Astrocyte of the cerebellum (primary cell): Measurements from ENCODE around the gene C4orf51.

Source experiments
- DNase-seq: peaks from one replicate; pipeline ENCODE4 v3.0.0-alpha.2; 2011; ENCODE audit warnings: low read depth
- H3K4me3 ChIP-seq: 2 replicates; pipeline ENCODE4 v1.5.1; 2011; ENCODE audit warnings: mild to moderate bottlenecking, low read depth, low read length, moderate library complexity
- in situ Hi-C: cut with HindIII; loops from 2 replicates; pipeline ENCODE4 v1.10.0; 2017; ENCODE audit warnings: low sequenced_read_pairs
- TF ChIP-seq, protein P1 (sequence below): IDR thresholded peaks from 2 replicates; pipeline ENCODE4 v1.5.1; 2012; ENCODE audit warnings: low read length, low read depth, moderate library complexity, mild to moderate bottlenecking; ENCODE audit errors: missing control alignments

C4orf51 gene

DNA sequence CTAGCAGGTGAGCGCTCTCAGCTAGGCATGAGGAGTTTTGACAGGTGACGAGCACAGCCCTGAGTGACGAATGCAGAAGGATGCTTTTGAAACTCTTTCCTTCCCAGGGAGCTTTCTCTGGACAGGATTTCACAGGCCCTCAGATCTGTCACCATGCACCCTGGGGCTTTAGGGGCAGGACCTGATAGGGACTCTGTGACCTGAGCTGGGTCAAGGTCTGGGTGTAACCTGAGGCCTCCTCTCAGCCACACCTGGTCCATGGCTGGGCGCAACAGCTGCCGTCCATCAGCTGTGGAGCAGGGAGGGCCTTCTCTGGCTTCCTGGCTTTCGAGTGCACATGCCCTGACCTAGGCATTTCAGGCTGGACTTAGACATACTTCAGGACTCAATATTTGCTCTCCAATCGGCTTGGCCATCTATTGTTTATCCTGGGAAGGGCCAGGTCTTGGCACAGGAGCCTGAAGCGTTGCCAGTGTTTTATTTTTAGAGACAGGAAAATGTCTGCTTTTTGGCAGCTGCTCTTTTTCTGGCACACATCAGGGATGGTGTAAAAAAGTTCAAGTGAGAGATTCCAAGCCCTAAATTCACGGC, 56.4 kb downstream of the C4orf51 start:
- no peak overlapping the region for H3K4me3 ChIP-seq
- TF ChIP-seq, protein P1, sequence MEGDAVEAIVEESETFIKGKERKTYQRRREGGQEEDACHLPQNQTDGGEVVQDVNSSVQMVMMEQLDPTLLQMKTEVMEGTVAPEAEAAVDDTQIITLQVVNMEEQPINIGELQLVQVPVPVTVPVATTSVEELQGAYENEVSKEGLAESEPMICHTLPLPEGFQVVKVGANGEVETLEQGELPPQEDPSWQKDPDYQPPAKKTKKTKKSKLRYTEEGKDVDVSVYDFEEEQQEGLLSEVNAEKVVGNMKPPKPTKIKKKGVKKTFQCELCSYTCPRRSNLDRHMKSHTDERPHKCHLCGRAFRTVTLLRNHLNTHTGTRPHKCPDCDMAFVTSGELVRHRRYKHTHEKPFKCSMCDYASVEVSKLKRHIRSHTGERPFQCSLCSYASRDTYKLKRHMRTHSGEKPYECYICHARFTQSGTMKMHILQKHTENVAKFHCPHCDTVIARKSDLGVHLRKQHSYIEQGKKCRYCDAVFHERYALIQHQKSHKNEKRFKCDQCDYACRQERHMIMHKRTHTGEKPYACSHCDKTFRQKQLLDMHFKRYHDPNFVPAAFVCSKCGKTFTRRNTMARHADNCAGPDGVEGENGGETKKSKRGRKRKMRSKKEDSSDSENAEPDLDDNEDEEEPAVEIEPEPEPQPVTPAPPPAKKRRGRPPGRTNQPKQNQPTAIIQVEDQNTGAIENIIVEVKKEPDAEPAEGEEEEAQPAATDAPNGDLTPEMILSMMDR = no peak
- in situ Hi-C loops = no loop called here
- DNase-seq = no peak

DNA sequence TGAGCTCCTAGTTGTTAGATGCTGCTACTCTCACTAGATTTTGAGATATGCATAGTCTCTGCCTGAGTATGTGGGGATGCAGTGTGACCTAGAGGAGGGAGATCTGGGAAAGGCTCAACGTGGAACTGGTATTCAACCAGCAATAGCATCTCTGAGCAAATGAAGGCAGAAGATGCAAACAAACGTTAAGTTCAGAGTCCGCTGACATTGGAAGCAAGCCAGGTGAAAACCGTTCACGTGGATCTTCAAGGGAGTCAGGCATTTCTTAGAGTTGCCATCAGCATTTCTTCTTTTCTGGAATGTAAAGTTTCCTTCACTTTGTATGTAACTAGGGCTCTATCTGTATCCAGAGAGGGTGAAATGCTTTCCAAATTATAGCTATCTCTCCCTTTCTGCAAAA, 59.9 kb downstream of the C4orf51 start:
- in situ Hi-C loops = no loop called here
- DNase-seq = no peak
- no peak overlapping the region for H3K4me3 ChIP-seq
- TF ChIP-seq, protein P1 = no peak

- TF ChIP-seq, protein P1 = no peak
- DNase-seq = no peak
- no peak overlapping the region for H3K4me3 ChIP-seq
- in situ Hi-C loops = no loop called here
Measured at GRCh38 chr4:145740806-145741205, 60.9 kb downstream of the C4orf51 start.

DNA sequence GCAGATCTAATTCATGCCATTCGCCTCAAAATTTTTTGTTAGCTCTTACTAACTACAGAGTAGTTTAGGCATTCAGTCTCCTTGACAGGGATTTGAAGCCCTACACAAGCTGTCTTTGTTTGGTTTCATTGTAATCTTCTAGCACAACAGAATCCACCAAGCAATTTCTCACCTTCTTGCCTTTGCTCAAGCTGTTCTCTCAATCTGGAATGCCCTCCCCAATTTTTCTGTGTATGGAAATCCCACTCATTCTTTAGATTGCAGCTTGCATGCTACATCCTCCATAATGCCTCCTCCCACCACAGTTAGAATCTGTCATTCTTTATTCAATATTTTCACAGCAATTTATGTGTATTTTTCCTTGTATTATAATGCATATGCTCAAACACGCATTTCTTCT, 63.7 kb downstream of the C4orf51 start:
- DNase-seq = no peak
- TF ChIP-seq, protein P1 = no peak
- H3K4me3 ChIP-seq = no peak overlapping the region
- in situ Hi-C loops = no loop called here

GRCh38 chr4:145755802-145756201, 75.9 kb downstream of the C4orf51 start:
- in situ Hi-C loops = no loop called here
- no peak overlapping the region for H3K4me3 ChIP-seq
- TF ChIP-seq, protein P1 = no peak
- no peak for DNase-seq

DNA sequence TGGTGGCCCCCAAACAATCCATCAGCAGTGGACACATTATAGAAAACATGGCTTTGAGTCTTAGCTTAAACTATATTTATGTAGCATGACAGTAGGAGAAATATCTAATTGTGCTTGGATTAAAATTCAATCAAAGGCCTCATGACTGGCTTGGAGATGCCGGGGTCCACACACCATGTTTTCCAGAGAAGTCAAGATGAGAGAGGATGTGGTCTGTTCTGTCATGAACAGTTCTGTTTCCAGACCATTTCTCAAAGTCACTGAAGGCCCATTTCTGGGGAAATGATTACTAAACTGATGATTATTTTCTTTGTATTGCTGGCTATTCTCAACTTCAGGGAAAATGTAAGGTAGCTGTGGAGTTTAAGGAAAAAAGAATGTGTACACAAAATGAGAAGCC, 76.3 kb downstream of the C4orf51 start:
- in situ Hi-C loops = no loop called here
- TF ChIP-seq, protein P1 = no peak

More for the DNA sequence above, 76.3 kb downstream of the C4orf51 start:
- H3K4me3 ChIP-seq = no peak overlapping the region
- no peak for DNase-seq
